CD4-positive, alpha-beta T cell (primary cell): ENCODE data around the gene PHLDA2. TPM values are rescaled to one million over a fixed set of nuclear protein-coding genes. Genes with fewer than 3 reads are reported as not detected.

Experiments used
- ATAC-seq: fragments of 200-7000 bp; cut with Tn5 transposase; one replicate; pipeline ENCODE4 v1.10.0; 2022; ENCODE audit warnings: mild to moderate bottlenecking; ENCODE audit not compliant: poor library complexity
- CTCF ChIA-PET: fragments of 350-600 bp; sonication (Branson Sonifier 250); formaldehyde crosslinking; loops from one replicate; lab custom pipeline; 2021; ENCODE audit warnings: antibody characterized with exemption, inconsistent platforms; lab: Charles Lee
- POLR2A ChIA-PET: fragments of 350-600 bp; sonication (Branson Sonifier 250); formaldehyde crosslinking; loops from one replicate; lab custom pipeline; 2021; ENCODE audit warnings: antibody characterized with exemption, inconsistent platforms; lab: Charles Lee
- DNase-seq, 14 experiments: peaks; one replicate each; pipeline ENCODE4 v3.0.0-alpha.2; 2013 to 2020; ENCODE audit warnings: mixed read lengths in 2 of 14
- H3K27ac ChIP-seq, 2 donors: one replicate each; pipeline versions ENCODE4 v1.5.1 to v1.7.0; 2013; ENCODE audit warnings: low read length in 2 of 2, low read depth in 1 of 2, mild to moderate bottlenecking in 1 of 2
- H3K27me3 ChIP-seq, 2 experiments: 1 replicate in 1 of 2; 2 replicates in 1 of 2; pipeline versions ENCODE4 v1.6.1 to v1.7.0; 2013; ENCODE audit warnings: low read length in 2 of 2, control low read depth in 1 of 2, mild to moderate bottlenecking in 1 of 2, moderate library complexity in 1 of 2; ENCODE audit not compliant: insufficient read depth in 2 of 2, control insufficient read depth in 1 of 2
- H3K36me3 ChIP-seq: one replicate; pipeline ENCODE4 v1.6.1; 2013; ENCODE audit warnings: low read length, control low read depth; ENCODE audit not compliant: insufficient read depth
- H3K4me1 ChIP-seq: one replicate; pipeline ENCODE4 v1.6.1; 2013; ENCODE audit warnings: low read length, control low read depth; ENCODE audit not compliant: insufficient read depth
- H3K4me3 ChIP-seq: one replicate; pipeline ENCODE4 v1.5.1; 2013; ENCODE audit warnings: mild to moderate bottlenecking, low read length, moderate library complexity
- H3K9me3 ChIP-seq, 2 experiments: 1 replicate in 1 of 2; 2 replicates in 1 of 2; pipeline versions ENCODE4 v1.6.1 to v1.7.0; 2013; ENCODE audit warnings: low read length in 2 of 2, mild to moderate bottlenecking in 2 of 2, control low read depth in 1 of 2, moderate library complexity in 1 of 2; ENCODE audit not compliant: control insufficient read depth in 1 of 2, insufficient read depth in 1 of 2
- H3K27ac Mint-ChIP-seq: one replicate; pipeline ENCODE4 v1.8.0; 2020; ENCODE audit warnings: mixed read lengths
- H3K27me3 Mint-ChIP-seq: one replicate; pipeline ENCODE4 v1.8.0; 2021; ENCODE audit warnings: mixed read lengths
- H3K36me3 Mint-ChIP-seq: one replicate; pipeline ENCODE4 v1.8.0; 2021; ENCODE audit warnings: low read depth, mixed read lengths
- H3K4me1 Mint-ChIP-seq: one replicate; pipeline ENCODE4 v1.8.0; 2021; ENCODE audit warnings: low read depth, mixed read lengths
- H3K4me3 Mint-ChIP-seq: one replicate; pipeline ENCODE4 v1.8.0; 2020; ENCODE audit warnings: mild to moderate bottlenecking, mixed read lengths
- H3K9me3 Mint-ChIP-seq: one replicate; pipeline ENCODE4 v1.8.0; 2020; ENCODE audit warnings: mixed read lengths
- CTCF ChIP-seq: fragments of 200-600 bp; IDR thresholded peaks from one replicate; pipeline ENCODE4 v1.8.0; 2022; ENCODE audit warnings: antibody characterized with exemption, mild to moderate bottlenecking
- intact Hi-C, 2 experiments: fragments of 100-400 bp; cut with DNase I in 1 of 2; cut with micrococcal nuclease in 1 of 2; formaldehyde crosslinking; loops; one replicate each; pipeline versions ENCODE4 v1.15.1 to v1.9.0; 2023 to 2025; cut with DNase I, micrococcal nuclease
- total RNA-seq, 174 experiments: library from RNA in 2 of 174; stranded (reverse) in 2 of 174; gene quantifications; one replicate each; pipeline ENCODE4 v1.2.3 and lab custom pipeline; 2021 to 2026

PHLDA2 gene
- total RNA-seq, 2 experiments from 2014 or later, result 1.1 to 1.3 TPM

GRCh38 chr11:2922655-2923054 lies 6.6 kb downstream of the PHLDA2 start:
- Histone ChIP-seq H3K4me3 (no peak overlapping the region), H3K27ac (no peak overlapping the region), H3K36me3 (no peaks in the 10 kb centered on the region), H3K4me1 (peaks cover 2% of the 10 kb centered on the region), H3K27me3 (peaks cover 3 to 8% of the 10 kb centered on the region in 2 experiments), H3K9me3 (peaks cover 0 to 9% of the 10 kb centered on the region in 2 experiments)
- ATAC-seq (no peak), DNase-seq (no peak)
- peaks cover 8% of the 10 kb centered on the region for H3K27me3 Mint-ChIP-seq
- H3K27ac Mint-ChIP-seq, result no peak overlapping the region
- H3K9me3 Mint-ChIP-seq, result no peaks in the 10 kb centered on the region
- POLR2A ChIA-PET, result no interaction called here
- H3K4me3 Mint-ChIP-seq, result no peak overlapping the region
- intact Hi-C loops, result no loop called here
- H3K4me1 Mint-ChIP-seq, result peaks cover 2% of the 10 kb centered on the region
- no peaks in the 10 kb centered on the region for H3K36me3 Mint-ChIP-seq
- no peak for TF ChIP-seq CTCF
- CTCF ChIA-PET, result no interaction called here

GRCh38 chr11:2921742-2922493 lies 7.3 kb downstream of the PHLDA2 start:
- H3K9me3 ChIP-seq, result peaks cover 0 to 4% of the 10 kb centered on the region in 2 experiments
- no peaks in the 10 kb centered on the region for H3K36me3 ChIP-seq
- intact Hi-C loops, result no loop called here
- Mint-ChIP-seq H3K27me3 (peaks cover 5% of the 10 kb centered on the region), H3K27ac (no peak overlapping the region), H3K36me3 (no peaks in the 10 kb centered on the region), H3K9me3 (no peaks in the 10 kb centered on the region), H3K4me3 (no peak overlapping the region), H3K4me1 (no peaks in the 10 kb centered on the region)
- TF ChIP-seq CTCF, result no peak
- ChIA-PET POLR2A (no interaction called here), CTCF (no interaction called here)
- no peak for DNase-seq
- H3K27me3 ChIP-seq, result peaks cover 0 to 2% of the 10 kb centered on the region in 2 experiments
- H3K4me3 ChIP-seq, result no peak overlapping the region
- no peak overlapping the region for H3K27ac ChIP-seq
- no peaks in the 10 kb centered on the region for H3K4me1 ChIP-seq
- ATAC-seq, result no peak

- ATAC-seq (no peak), DNase-seq (no peak)
- H3K4me1 Mint-ChIP-seq, result no peaks in the 10 kb centered on the region
- H3K27me3 Mint-ChIP-seq, result no peaks in the 10 kb centered on the region
- no peaks in the 10 kb centered on the region for H3K36me3 Mint-ChIP-seq
- Histone ChIP-seq H3K4me1 (no peaks in the 10 kb centered on the region), H3K27ac (no peak overlapping the region), H3K27me3 (no peaks in the 10 kb centered on the region), H3K36me3 (no peaks in the 10 kb centered on the region), H3K4me3 (no peak overlapping the region), H3K9me3 (no peaks in the 10 kb centered on the region)
- CTCF ChIA-PET, result no interaction called here
- no peak overlapping the region for H3K27ac Mint-ChIP-seq
- no peaks in the 10 kb centered on the region for H3K9me3 Mint-ChIP-seq
- intact Hi-C loops, result no loop called here
- POLR2A ChIA-PET, result no interaction called here
- no peak overlapping the region for H3K4me3 Mint-ChIP-seq
- no peak for TF ChIP-seq CTCF
Observed at GRCh38 chr11:2921261-2921660, 8.0 kb downstream of the PHLDA2 start.
